SH-SY5Y (cell line): ENCODE results near the gene GRK6.

Experiments
- GATA2 ChIP-seq: IDR thresholded peaks from 2 replicates; pipeline ENCODE4 v1.6.1; 2011; ENCODE audit warnings: mild to moderate bottlenecking, low read depth, low read length
- GATA3 ChIP-seq: IDR thresholded peaks from 2 replicates; pipeline ENCODE4 v1.6.1; 2011; ENCODE audit warnings: low read depth, mild to moderate bottlenecking, low read length, moderate library complexity

DNA sequence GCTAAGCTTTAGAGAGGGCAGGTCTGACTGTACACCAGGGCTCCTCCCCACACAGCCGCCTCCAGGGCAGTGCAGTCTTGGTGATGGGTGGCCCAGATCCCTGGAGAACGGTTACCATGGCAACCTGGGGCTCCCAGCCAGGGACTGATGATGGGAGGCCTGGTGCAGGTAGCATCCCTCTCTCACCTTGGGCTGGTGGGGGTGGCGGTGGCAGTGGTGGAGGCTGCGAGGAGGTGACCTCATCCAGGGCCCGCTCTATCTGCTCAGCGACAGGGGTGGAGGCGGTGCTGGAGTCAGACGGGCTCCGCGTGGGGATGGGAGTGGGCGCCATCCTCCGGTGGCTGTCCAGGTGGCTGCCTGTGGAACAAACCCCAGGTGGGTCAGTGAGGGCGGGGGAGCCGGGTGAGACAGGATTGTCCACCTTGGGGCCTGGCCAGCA is 32.5 kb downstream of the GRK6 start:
- TF ChIP-seq GATA2: no peak
- TF ChIP-seq GATA3: no peak
